HepG2 (cell line): ENCODE results near the gene MB. TPM values are rescaled to one million over a fixed set of nuclear protein-coding genes. Genes with fewer than 3 reads are reported as not detected.

Experiments
- BCL6 ChIP-seq: IDR thresholded peaks from 2 replicates; pipeline ENCODE4 v1.6.1; 2016; ENCODE audit warnings: missing genetic modification reagents, missing compliant biosample characterization
- HDAC1 ChIP-seq: sonication (generic); formaldehyde crosslinking; IDR thresholded peaks from 2 replicates; pipeline ENCODE4 v1.5.1; 2020; ENCODE audit warnings: mild to moderate bottlenecking, missing genetic modification reagents
- HDAC6 ChIP-seq: fragments of 200-600 bp; sonication (generic); IDR thresholded peaks from 2 replicates; pipeline ENCODE4 v1.7.0; 2017; ENCODE audit warnings: mild to moderate bottlenecking, antibody characterized with exemption, low read length, low read depth
- HNF4A ChIP-seq: sonication (generic); formaldehyde crosslinking; IDR thresholded peaks from 2 replicates; pipeline ENCODE4 v1.4.0; 2020; ENCODE audit warnings: missing genetic modification reagents
- HOMEZ ChIP-seq: IDR thresholded peaks from 2 replicates; pipeline ENCODE4 v1.6.1; 2016; ENCODE audit warnings: low read depth
- MAX ChIP-seq: IDR thresholded peaks from 2 replicates; pipeline ENCODE4 v1.6.1; 2012; ENCODE audit warnings: inconsistent platforms
- PAX8 ChIP-seq: sonication (generic); formaldehyde crosslinking; IDR thresholded peaks from 2 replicates; pipeline ENCODE4 v1.8.0; 2022; ENCODE audit warnings: mild to moderate bottlenecking, missing genetic modification reagents, borderline replicate concordance
- PHF21A ChIP-seq: sonication (generic); formaldehyde crosslinking; IDR thresholded peaks from 2 replicates; pipeline ENCODE4 v1.5.0; 2020; ENCODE audit warnings: mild to moderate bottlenecking, missing genetic modification reagents
- RFX1 ChIP-seq: fragments of 450-650 bp; IDR thresholded peaks from 2 replicates; pipeline ENCODE4 v1.6.1; 2017
- RNF2 ChIP-seq: fragments of 450-650 bp; conservative IDR thresholded peaks from 2 replicates; pipeline ENCODE4 v1.6.1; 2016; ENCODE audit warnings: low read depth
- TAF1 ChIP-seq: sonication (generic); formaldehyde crosslinking; IDR thresholded peaks from 2 replicates; pipeline ENCODE4 v1.4.0; 2020; ENCODE audit warnings: missing genetic modification reagents
- TBX2 ChIP-seq: sonication (generic); formaldehyde crosslinking; IDR thresholded peaks from 2 replicates; pipeline ENCODE4 v1.5.0; 2020; ENCODE audit warnings: missing genetic modification reagents, mild to moderate bottlenecking, borderline replicate concordance
- ZBTB25 ChIP-seq: IDR thresholded peaks from 2 replicates; pipeline ENCODE4 v1.6.1; 2018; ENCODE audit warnings: missing genetic modification reagents
- ZBTB8A ChIP-seq: sonication (generic); formaldehyde crosslinking; IDR thresholded peaks from 2 replicates; pipeline ENCODE4 v1.4.0; 2020; ENCODE audit warnings: mild to moderate bottlenecking, low read depth, missing genetic modification reagents, borderline replicate concordance
- ZNF138 ChIP-seq: sonication (generic); formaldehyde crosslinking; IDR thresholded peaks from 2 replicates; pipeline ENCODE4 v1.5.0; 2020; ENCODE audit warnings: mild to moderate bottlenecking, low read depth, missing genetic modification reagents
- ZNF17 ChIP-seq: sonication (generic); formaldehyde crosslinking; IDR thresholded peaks from 2 replicates; pipeline ENCODE4 v1.5.0; 2020; ENCODE audit warnings: mild to moderate bottlenecking, missing genetic modification reagents
- ZNF333 ChIP-seq: sonication (generic); formaldehyde crosslinking; IDR thresholded peaks from 2 replicates; pipeline ENCODE4 v1.4.0; 2020; ENCODE audit warnings: mild to moderate bottlenecking, missing genetic modification reagents, borderline replicate concordance
- ZNF343 ChIP-seq: sonication (generic); formaldehyde crosslinking; IDR thresholded peaks from 2 replicates; pipeline ENCODE4 v1.4.0; 2020; ENCODE audit warnings: mild to moderate bottlenecking, missing genetic modification reagents
- ZNF414 ChIP-seq: sonication (generic); formaldehyde crosslinking; IDR thresholded peaks from 2 replicates; pipeline ENCODE4 v1.5.0; 2020; ENCODE audit warnings: missing genetic modification reagents
- polyA plus RNA-seq, 8 experiments: library from polyadenylated mRNA; depleted of rRNA in 3 of 8; stranded (reverse) in 7 of 8; unstranded in 1 of 8; fragments of >200 nt; fragmentation: Illumina TruSeq in 4 of 8; extraction: Trizol in 4 of 8; gene quantifications; 2 replicates each; pipeline versions ENCODE4 v1.2.1 to v1.2.3, GENCODE V29; 2011 to 2016; ENCODE audit warnings: low read depth in 4 of 8, missing spikeins in 1 of 8, mixed read lengths in 1 of 8; ENCODE audit not compliant: insufficient read depth in 1 of 8
- total RNA-seq, 5 experiments: library from RNA; depleted of rRNA; stranded (reverse); fragments of >200 nt; fragmentation: Illumina TruSeq; extraction: Trizol; gene quantifications; 2 replicates each; pipeline ENCODE4 v1.2.3, GENCODE V29; 2016; ENCODE audit warnings: low read depth in 1 of 5
- TF ChIP-seq, protein P1 (sequence below): sonication (generic); formaldehyde crosslinking; IDR thresholded peaks from 2 replicates; pipeline ENCODE4 v1.4.0; 2020; ENCODE audit warnings: missing genetic modification reagents, borderline replicate concordance
- TF ChIP-seq, protein P2 (sequence below): sonication (generic); formaldehyde crosslinking; IDR thresholded peaks from 2 replicates; pipeline ENCODE4 v1.4.0; 2020; ENCODE audit warnings: missing genetic modification reagents

Gene MB
- total and polyA plus RNA-seq, 2 of the 13 experiments (the other 11 are each of a cell fraction or from before 2014, with no cell fraction given), result 0.07 TPM; not detected in 1

- TF ChIP-seq MAX (peak; percentile 26; the same call in 1 of the 2 replicates), HDAC6 (no peak), ZNF414 (CRISPR knock-in tag) (0 out of 2 replicates have a peak, but pooled peaks have one; percentile 55), RFX1 (no peak), ZBTB8A (CRISPR knock-in tag) (no peak), HDAC1 (CRISPR knock-in tag) (peak; percentile 81), PAX8 (0 out of 2 replicates have a peak, but pooled peaks have one; percentile 22), BCL6 (CRISPR knock-in tag) (peak; percentile 95), RNF2 (no peak), ZNF333 (CRISPR knock-in tag) (no peak), TBX2 (CRISPR knock-in tag) (peak; percentile 55), HNF4A (CRISPR knock-in tag) (peak; percentile 89), ZBTB25 (CRISPR knock-in tag) (0 out of 2 replicates have a peak, but pooled peaks have one; percentile 21), ZNF138 (0 out of 2 replicates have a peak, but pooled peaks have one; percentile 50), PHF21A (CRISPR knock-in tag) (peak; percentile 33; the same call in 1 of the 2 replicates), ZNF343 (CRISPR knock-in tag) (no peak), ZNF17 (CRISPR knock-in tag) (no peak), TAF1 (peak; percentile 56), HOMEZ (CRISPR knock-in tag) (no peak)
- TF ChIP-seq, protein P1, sequence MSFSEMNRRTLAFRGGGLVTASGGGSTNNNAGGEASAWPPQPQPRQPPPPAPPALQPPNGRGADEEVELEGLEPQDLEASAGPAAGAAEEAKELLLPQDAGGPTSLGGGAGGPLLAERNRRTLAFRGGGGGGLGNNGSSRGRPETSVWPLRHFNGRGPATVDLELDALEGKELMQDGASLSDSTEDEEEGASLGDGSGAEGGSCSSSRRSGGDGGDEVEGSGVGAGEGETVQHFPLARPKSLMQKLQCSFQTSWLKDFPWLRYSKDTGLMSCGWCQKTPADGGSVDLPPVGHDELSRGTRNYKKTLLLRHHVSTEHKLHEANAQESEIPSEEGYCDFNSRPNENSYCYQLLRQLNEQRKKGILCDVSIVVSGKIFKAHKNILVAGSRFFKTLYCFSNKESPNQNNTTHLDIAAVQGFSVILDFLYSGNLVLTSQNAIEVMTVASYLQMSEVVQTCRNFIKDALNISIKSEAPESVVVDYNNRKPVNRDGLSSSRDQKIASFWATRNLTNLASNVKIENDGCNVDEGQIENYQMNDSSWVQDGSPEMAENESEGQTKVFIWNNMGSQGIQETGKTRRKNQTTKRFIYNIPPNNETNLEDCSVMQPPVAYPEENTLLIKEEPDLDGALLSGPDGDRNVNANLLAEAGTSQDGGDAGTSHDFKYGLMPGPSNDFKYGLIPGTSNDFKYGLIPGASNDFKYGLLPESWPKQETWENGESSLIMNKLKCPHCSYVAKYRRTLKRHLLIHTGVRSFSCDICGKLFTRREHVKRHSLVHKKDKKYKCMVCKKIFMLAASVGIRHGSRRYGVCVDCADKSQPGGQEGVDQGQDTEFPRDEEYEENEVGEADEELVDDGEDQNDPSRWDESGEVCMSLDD (CRISPR knock-in tag), result no peak
- TF ChIP-seq, protein P2, sequence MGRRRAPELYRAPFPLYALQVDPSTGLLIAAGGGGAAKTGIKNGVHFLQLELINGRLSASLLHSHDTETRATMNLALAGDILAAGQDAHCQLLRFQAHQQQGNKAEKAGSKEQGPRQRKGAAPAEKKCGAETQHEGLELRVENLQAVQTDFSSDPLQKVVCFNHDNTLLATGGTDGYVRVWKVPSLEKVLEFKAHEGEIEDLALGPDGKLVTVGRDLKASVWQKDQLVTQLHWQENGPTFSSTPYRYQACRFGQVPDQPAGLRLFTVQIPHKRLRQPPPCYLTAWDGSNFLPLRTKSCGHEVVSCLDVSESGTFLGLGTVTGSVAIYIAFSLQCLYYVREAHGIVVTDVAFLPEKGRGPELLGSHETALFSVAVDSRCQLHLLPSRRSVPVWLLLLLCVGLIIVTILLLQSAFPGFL (CRISPR knock-in tag), result no peak
These were observed 31.2 kb upstream of the MB start, which contains the start of gene APOL6 (continued) for GRCh38 chr22:35648066-35649025.
